ENCODE data around the gene TMPRSS4.

Gene TMPRSS4

GRCh38 chr11:118129471-118130172 lies 52.7 kb downstream of the TMPRSS4 start:
- TF ChIP-seq CTCF (conservative IDR thresholded peaks at IDR 0.05; ENCODE audit: low read length) = no peak
- no peak overlapping the region for H3K4me3 ChIP-seq (ENCODE audit: low read length)
- no peak for DNase-seq (ENCODE audit: low read depth)

GRCh38 chr11:118132385-118133151 lies 55.7 kb downstream of the TMPRSS4 start:
- no peak for DNase-seq (ENCODE audit: low read depth)
- H3K4me3 ChIP-seq (ENCODE audit: low read length) = no peak overlapping the region
- TF ChIP-seq CTCF (conservative IDR thresholded peaks at IDR 0.05; ENCODE audit: low read length) = no peak

GRCh38 chr11:118133816-118134215 lies 56.9 kb downstream of the TMPRSS4 start:
- no peak for TF ChIP-seq CTCF (conservative IDR thresholded peaks at IDR 0.05; ENCODE audit: low read length)
- DNase-seq (ENCODE audit: low read depth) = no peak
- H3K4me3 ChIP-seq (ENCODE audit: low read length) = no peak overlapping the region

GRCh38 chr11:118135051-118135795 lies 58.3 kb downstream of the TMPRSS4 start:
- H3K4me3 ChIP-seq (ENCODE audit: low read length) = no peak overlapping the region
- TF ChIP-seq CTCF (conservative IDR thresholded peaks at IDR 0.05; ENCODE audit: low read length) = no peak
- DNase-seq (ENCODE audit: low read depth) = no peak

- no peak for TF ChIP-seq CTCF (conservative IDR thresholded peaks at IDR 0.05; ENCODE audit: low read length)
- no peak for DNase-seq (ENCODE audit: low read depth)
- H3K4me3 ChIP-seq (ENCODE audit: low read length) = no peak overlapping the region
These were observed 58.9 kb downstream of the TMPRSS4 start for GRCh38 chr11:118135796-118136165.

- TF ChIP-seq CTCF (conservative IDR thresholded peaks at IDR 0.05; ENCODE audit: low read length) = no peak
- no peak overlapping the region for H3K4me3 ChIP-seq (ENCODE audit: low read length)
- no peak for DNase-seq (ENCODE audit: low read depth)
These were observed 59.5 kb downstream of the TMPRSS4 start for GRCh38 chr11:118136341-118136740.
